HG02588 (cell line): Measurements from ENCODE around the gene ENPP3.

Experiments used
- ATAC-seq: cut with Tn5 transposase; IDR thresholded peaks from one replicate; pipeline ENCODE4 v1.9.1; 2021; ENCODE audit warnings: mild to moderate bottlenecking, moderate library complexity; ENCODE audit not compliant: unreplicated experiment

ENPP3 gene

GRCh38 chr6:131642565-131642964, 5.5 kb downstream of the ENPP3 start:
- ATAC-seq = no peak

- ATAC-seq = no peak
Observed at GRCh38 chr6:131642987-131643611, 6.0 kb downstream of the ENPP3 start.

GRCh38 chr6:131643855-131644460, 6.9 kb downstream of the ENPP3 start:
- no peak for ATAC-seq

- no peak for ATAC-seq
Observed at GRCh38 chr6:131644921-131645320, 7.8 kb downstream of the ENPP3 start.

DNA sequence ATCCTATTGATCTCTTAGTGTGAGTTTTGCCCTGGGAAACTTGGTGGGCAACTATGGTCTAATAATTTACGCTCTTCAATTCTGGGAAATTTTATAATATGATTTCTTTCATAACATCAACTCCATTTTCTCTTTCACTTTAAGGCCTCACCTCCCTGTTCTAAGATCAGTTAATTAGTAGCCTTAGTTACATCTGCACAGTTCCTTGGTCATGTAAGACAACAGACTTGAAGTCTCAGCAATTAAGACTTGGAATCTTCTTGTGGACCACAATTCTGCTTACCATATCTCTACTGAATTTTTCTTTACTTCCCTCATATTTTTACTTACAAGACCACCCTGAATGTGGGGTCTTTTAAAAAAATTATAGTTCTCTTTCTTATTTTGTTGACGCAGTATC, 8.7 kb downstream of the ENPP3 start:
- ATAC-seq = no peak

DNA sequence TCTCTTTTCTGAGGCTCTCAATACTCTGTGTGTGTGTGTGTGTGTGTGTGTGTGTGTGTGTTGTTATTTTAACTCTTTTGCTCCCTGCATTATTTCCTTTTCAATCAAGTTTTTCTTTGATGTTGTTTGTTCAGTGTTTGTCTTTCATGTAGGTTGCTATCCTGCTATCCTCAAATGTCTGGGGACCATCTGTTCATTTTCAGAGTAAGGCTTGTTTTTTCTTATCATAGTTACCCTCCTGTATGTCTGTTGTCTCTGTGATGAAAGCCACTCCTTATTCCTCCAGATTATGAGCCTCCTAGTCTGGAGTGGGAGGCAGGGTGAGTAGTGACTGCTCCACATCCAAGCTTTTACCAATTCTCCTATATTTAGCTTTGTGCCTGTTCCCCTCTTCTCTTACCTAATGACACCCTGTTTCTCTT, 9.2 kb downstream of the ENPP3 start:
- no peak for ATAC-seq

DNA sequence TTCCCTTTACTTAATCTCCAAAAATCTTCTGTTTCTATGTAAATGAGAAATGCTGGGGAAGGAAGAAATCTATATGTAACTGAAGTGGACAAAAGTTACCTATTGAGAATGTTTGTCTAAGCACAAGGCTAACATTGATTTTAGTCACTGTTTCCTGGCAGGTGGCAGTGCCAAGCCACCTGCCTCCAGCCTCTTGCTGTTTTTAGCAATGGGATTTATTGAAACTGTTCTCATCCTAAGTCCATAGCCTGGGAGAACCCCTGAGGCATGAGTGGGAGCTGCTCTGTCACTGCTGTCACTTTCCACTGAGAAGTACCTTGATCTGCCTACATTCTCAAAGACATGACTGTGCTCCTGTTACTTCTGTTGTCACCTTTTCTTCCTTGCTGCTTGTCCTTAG, 14.7 kb downstream of the ENPP3 start:
- ATAC-seq = no peak

- no peak for ATAC-seq
Observed at GRCh38 chr6:131652472-131652871, 15.4 kb downstream of the ENPP3 start.

DNA sequence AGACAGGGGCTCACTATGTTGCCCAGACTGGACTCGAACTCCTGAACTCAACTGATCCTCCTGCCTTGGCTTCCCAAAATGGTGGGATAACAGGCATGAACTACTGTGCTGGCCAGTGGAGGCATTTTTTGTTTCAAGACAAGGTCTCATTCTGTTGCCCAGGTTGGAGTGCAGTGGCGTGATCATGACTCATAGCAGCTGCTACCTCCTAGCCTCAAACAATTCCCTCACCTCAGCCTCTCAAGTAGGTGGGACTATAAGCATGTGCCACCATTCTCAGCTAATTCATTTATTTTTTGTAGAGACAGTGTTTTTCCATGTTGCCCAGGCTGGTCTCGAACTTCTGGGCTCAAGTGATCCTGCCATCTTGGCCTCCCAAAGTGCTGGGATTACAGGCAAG, 17.2 kb downstream of the ENPP3 start:
- ATAC-seq = no peak

GRCh38 chr6:131655387-131655786, 18.3 kb downstream of the ENPP3 start:
- ATAC-seq = no peak

DNA sequence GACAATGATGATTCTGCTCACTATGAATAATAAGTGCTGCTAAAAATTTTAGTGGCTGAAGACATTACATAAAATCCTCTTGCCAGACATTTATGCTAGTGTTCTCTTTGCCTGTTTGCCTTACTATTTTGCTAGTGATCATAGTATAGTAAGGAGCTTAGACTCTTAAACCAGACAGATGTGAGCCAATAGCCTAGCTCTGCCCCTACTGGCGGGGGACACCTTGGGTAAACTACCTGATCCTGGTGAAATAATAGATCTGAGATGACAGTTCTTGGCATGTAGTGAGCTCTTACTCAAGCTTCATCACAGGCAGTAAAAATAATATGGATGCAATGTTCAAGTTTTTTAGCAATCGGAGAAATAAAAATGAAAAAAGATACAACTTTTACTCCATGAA, 18.8 kb downstream of the ENPP3 start:
- no peak for ATAC-seq

- no peak for ATAC-seq
Observed at GRCh38 chr6:131656667-131657066, 19.6 kb downstream of the ENPP3 start.

GRCh38 chr6:131657222-131657621, 20.1 kb downstream of the ENPP3 start:
- ATAC-seq = no peak

- ATAC-seq = no peak
Observed at GRCh38 chr6:131657630-131658111, 20.6 kb downstream of the ENPP3 start.

DNA sequence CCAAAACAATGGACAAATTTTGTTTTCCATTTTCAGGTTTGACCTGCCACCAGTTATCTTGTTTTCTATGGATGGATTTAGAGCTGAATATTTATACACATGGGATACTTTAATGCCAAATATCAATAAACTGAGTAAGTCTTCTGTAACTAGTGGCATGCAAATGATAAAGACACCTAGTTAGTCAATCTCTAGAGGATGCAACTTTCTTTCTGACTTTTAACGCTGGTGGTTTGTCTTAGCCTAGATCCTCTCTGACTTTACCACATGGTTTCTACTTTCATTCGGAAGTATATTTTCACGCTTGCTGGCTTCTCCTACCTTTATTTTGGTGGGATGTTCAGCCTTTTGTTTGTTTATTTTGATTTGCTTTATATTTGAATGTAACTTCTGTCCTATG, 21.2 kb downstream of the ENPP3 start:
- ATAC-seq = no peak

DNA sequence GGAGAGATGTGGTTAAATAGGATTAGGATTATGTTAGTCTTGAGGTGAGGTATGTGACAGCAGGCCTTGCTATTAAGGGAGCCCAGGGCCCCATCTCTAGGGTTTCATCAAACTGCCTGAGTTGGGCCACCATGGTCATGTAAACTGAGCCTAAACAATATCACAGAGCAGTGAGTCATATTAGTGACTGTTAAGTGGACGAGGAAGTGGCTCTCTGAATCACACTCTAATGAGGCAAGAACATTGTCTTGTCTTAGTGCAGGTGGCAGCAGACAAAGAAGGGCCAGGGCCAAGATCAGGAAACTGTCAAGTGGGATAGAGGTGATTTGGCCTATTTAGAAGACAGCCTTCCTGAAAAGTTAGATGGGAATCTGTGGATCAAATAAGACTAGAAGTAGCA, 23.1 kb downstream of the ENPP3 start:
- ATAC-seq = no peak

GRCh38 chr6:131663578-131664165, 26.6 kb downstream of the ENPP3 start:
- no peak for ATAC-seq

GRCh38 chr6:131669891-131670290, 32.8 kb downstream of the ENPP3 start:
- no peak for ATAC-seq

GRCh38 chr6:131673184-131673583, 36.1 kb downstream of the ENPP3 start:
- no peak for ATAC-seq

DNA sequence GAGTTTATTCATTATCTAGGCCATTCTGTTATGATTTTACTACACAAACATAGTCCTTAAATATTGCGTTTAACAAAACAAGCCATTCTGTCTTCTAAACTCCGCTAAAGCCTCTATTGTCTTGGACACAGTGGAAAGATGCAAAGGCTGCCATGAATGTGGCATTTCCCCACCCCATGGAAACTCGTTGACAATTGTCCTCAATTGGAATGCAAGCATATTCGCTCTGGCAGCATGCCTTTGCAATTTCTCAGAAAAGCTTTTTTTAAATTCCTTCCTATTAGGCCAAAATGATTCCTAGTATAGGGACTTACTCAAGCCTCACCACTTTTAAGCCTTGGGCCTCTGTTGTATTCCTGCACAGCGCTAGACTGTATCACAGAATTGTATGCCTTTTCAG, 41.3 kb downstream of the ENPP3 start:
- ATAC-seq = no peak

- no peak for ATAC-seq
Observed at GRCh38 chr6:131680868-131681267, 43.8 kb downstream of the ENPP3 start.

DNA sequence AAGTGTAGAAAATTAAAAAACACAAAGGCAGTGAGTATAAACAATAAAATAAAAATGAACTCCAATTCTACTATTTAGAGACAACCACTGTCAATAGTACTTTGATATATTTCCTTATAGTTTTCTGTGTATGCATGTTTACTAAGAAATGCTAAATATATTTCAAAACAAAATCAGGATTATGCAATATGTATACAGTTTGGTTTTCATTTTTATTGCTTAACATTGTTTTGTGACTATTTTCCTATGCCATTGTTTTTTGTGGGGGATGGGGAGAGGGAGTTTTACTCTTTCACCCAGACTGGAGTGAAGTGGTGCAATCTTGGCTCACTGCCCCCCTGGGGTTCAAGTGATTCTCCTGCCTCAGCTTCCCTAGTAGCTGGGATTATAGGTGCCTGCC, 44.5 kb downstream of the ENPP3 start:
- ATAC-seq = no peak
